Measurements from ENCODE around the gene TRPV4. TPM values are rescaled to one million over a fixed set of nuclear protein-coding genes. Genes with fewer than 3 reads are reported as not detected.

TRPV4 gene
- total RNA-seq, 1 experiment from 2014 or later = 0.09 TPM

DNA sequence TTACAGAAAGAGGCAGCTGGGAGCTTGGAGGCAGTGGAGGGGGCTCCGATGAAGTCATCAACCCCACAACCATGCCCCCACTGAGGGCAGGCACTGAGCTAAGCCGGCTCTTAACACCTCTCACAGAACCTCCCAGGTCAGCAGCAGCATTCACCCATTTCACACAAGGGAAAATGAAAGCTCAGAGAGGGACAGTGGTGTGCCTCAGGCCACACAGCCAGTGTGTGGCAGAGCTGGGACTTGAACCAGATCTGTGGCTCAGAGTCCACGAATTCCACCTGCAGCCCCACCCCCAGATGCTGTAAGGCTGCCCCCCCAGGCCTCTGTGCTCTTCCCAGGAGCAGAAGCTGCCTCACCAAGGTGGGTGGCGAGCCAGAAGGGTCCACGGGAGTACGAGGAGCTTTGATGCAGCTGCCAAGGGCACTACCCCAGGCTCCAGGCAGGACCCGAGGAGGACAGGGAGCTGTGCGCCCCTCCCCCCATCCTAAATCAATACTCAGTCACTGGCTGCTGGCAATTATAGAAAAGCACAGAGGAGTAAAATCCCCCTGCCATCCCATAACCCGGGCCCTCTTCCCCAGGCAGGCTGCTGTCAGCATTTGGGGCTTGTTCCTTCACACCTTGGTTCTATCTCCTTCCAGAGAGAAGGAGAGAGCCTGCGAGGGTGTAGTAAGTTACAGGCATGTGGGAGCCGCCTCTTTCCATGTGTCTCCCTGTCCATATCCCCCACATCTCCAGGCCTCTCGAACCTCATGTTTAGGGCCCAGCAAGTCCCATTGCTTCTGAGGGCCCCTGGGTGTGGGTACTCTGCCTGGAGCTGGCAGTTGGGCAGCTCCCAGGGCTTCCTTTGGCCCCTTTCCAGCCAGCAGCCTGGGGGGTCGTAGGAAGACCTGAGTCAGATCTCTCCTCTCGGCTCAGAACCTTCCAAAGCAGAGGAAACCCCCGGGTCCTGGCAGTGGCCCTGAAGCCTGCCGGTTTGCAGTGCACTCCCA lies 72.0 kb downstream of the TRPV4 start:
- H3K27me3 Mint-ChIP-seq (ENCODE audit: insufficient read depth, unreplicated experiment) = no peaks in the 10 kb centered on the region
- no TSS peak for BruUV-seq (replicated peaks)
- POLR2A ChIA-PET = interaction anchor here (0.6 kb wide), 2 partner anchors 12 to 88 kb away, joined by 3 to 5 read pairs; no protein-coding TSS in a partner anchor
- H3K36me3 Mint-ChIP-seq (ENCODE audit: insufficient read depth, unreplicated experiment) = no peaks in the 10 kb centered on the region
- no peak overlapping the region for H3K4me3 Mint-ChIP-seq (ENCODE audit: unreplicated experiment)
- CTCF ChIA-PET = interaction anchor here (0.6 to 1.3 kb wide), 3 partner anchors 45 to 164 kb away, joined by 3 to 5 read pairs (median 3); no protein-coding TSS in a partner anchor
- TF ChIP-seq, protein P1, sequence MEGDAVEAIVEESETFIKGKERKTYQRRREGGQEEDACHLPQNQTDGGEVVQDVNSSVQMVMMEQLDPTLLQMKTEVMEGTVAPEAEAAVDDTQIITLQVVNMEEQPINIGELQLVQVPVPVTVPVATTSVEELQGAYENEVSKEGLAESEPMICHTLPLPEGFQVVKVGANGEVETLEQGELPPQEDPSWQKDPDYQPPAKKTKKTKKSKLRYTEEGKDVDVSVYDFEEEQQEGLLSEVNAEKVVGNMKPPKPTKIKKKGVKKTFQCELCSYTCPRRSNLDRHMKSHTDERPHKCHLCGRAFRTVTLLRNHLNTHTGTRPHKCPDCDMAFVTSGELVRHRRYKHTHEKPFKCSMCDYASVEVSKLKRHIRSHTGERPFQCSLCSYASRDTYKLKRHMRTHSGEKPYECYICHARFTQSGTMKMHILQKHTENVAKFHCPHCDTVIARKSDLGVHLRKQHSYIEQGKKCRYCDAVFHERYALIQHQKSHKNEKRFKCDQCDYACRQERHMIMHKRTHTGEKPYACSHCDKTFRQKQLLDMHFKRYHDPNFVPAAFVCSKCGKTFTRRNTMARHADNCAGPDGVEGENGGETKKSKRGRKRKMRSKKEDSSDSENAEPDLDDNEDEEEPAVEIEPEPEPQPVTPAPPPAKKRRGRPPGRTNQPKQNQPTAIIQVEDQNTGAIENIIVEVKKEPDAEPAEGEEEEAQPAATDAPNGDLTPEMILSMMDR (IDR thresholded peaks at IDR 0.05; ENCODE audit: unreplicated experiment) = no peak
- peaks cover 14% of the 10 kb centered on the region for H3K9me3 Mint-ChIP-seq (ENCODE audit: unreplicated experiment)
- H3K4me1 Mint-ChIP-seq (ENCODE audit: insufficient read depth, unreplicated experiment) = no peaks in the 10 kb centered on the region
- no peak for DNase-seq (ENCODE audit: unreplicated experiment)
- intact Hi-C loops (cut with micrococcal nuclease) = no loop called here
- H3K27ac Mint-ChIP-seq (ENCODE audit: low read depth, unreplicated experiment) = no peak overlapping the region

GRCh38 chr12:109760031-109760929 lies 72.9 kb downstream of the TRPV4 start:
- Mint-ChIP-seq H3K4me1 (ENCODE audit: insufficient read depth, unreplicated experiment) (no peaks in the 10 kb centered on the region), H3K27ac (ENCODE audit: low read depth, unreplicated experiment) (no peak overlapping the region), H3K4me3 (ENCODE audit: unreplicated experiment) (no peak overlapping the region), H3K27me3 (ENCODE audit: insufficient read depth, unreplicated experiment) (no peaks in the 10 kb centered on the region), H3K36me3 (ENCODE audit: insufficient read depth, unreplicated experiment) (no peaks in the 10 kb centered on the region), H3K9me3 (ENCODE audit: unreplicated experiment) (peaks cover 14% of the 10 kb centered on the region)
- no TSS peak for BruUV-seq (replicated peaks)
- ChIA-PET CTCF (interaction anchor here (0.9 to 1.3 kb wide), 2 partner anchors 46 to 163 kb away, joined by 3 to 5 read pairs; no protein-coding TSS in a partner anchor), POLR2A (no interaction called here)
- intact Hi-C loops (cut with micrococcal nuclease) = no loop called here
- TF ChIP-seq, protein P1 (IDR thresholded peaks at IDR 0.05; ENCODE audit: unreplicated experiment) = no peak
- no peak for DNase-seq (ENCODE audit: unreplicated experiment)

DNA sequence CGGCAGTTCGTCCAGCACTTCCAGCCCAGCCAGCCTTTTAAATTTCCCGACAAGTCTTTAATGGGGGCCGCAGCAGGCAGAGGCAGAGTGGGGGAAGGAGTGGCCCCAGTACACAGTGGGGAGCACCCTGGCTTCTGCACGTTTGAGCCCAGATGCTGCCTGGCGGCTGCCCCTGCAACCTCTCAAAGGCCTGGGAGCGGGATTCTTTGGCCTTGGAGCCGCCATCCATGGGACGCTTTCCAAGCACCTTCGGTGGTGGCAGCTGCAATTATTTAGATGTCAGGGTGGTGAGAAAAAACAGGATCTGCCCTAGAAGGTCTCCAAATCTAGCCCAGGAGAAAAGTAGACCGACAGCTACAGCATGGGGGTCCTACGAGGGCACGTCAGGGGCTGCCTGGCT lies 73.6 kb downstream of the TRPV4 start:
- H3K4me1 Mint-ChIP-seq (ENCODE audit: insufficient read depth, unreplicated experiment) = no peaks in the 10 kb centered on the region
- TF ChIP-seq, protein P1 (IDR thresholded peaks at IDR 0.05; ENCODE audit: unreplicated experiment) = no peak
- no peak for DNase-seq (ENCODE audit: unreplicated experiment)
- ChIA-PET CTCF (no interaction called here), POLR2A (no interaction called here)
- BruUV-seq (replicated peaks) = no TSS peak
- peaks cover 14% of the 10 kb centered on the region for H3K9me3 Mint-ChIP-seq (ENCODE audit: unreplicated experiment)
- no peak overlapping the region for H3K4me3 Mint-ChIP-seq (ENCODE audit: unreplicated experiment)
- no peak overlapping the region for H3K27ac Mint-ChIP-seq (ENCODE audit: low read depth, unreplicated experiment)
- H3K36me3 Mint-ChIP-seq (ENCODE audit: insufficient read depth, unreplicated experiment) = no peaks in the 10 kb centered on the region
- intact Hi-C loops (cut with micrococcal nuclease) = no loop called here
- no peaks in the 10 kb centered on the region for H3K27me3 Mint-ChIP-seq (ENCODE audit: insufficient read depth, unreplicated experiment)
